HG03565 (cell line): ENCODE data around the gene IFFO2.
A peak's percentile ranks its signal among the peaks of the same experiment; 100 is the strongest.

Experiments
- ATAC-seq: cut with Tn5 transposase; IDR thresholded peaks from one replicate; pipeline ENCODE4 v1.9.1; 2021; ENCODE audit warnings: mild to moderate bottlenecking, moderate library complexity; ENCODE audit not compliant: unreplicated experiment

The IFFO2 gene

DNA sequence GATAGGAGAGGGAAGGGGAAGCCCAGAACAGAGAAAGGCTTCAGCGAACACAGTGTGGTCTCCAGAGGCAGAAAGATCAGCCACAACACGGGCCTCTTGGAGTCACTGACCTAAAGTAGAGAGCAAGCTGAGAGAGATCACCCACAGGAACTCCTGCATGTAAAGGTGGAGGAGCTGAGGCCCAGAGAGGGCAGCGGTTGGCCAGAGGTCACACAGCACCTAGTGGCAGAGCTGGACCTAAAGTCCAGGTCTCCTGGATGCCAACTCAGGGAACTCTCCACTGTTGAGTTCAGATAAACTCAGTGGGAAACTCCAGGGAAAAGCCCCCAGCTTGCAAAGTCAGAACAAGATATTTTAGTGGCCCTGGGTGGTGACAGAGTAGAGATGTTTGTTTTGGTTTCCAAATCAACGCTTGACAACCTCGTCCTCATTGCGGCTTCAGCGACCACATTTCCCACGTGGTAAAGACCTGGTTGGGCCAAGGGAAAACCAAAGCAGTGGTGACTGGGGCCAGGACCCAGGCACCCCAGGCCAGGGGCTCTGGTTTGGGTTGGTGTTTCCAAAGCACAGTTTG, 4.6 kb downstream of the IFFO2 start:
- peak; percentile 29 for ATAC-seq

DNA sequence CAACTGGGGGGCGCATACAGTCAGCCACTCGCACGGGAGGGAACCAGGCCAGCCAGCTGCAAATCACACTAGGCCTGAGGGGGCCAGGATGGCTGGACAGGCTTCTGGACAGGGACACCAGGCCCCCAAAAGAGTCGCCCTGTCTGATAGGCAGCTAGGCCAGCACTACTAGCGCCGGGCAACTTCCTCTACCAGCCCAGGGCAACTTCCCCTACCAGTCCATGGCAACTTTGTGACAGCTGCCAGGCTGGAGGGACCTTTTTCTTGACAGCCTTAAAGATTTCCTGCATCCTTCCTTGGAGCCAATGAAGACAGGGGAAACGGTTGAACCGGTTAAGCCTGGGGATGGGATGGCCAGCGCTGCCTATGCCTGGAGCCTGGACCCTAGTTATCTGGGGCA, 5.1 kb downstream of the IFFO2 start:
- no peak for ATAC-seq

DNA sequence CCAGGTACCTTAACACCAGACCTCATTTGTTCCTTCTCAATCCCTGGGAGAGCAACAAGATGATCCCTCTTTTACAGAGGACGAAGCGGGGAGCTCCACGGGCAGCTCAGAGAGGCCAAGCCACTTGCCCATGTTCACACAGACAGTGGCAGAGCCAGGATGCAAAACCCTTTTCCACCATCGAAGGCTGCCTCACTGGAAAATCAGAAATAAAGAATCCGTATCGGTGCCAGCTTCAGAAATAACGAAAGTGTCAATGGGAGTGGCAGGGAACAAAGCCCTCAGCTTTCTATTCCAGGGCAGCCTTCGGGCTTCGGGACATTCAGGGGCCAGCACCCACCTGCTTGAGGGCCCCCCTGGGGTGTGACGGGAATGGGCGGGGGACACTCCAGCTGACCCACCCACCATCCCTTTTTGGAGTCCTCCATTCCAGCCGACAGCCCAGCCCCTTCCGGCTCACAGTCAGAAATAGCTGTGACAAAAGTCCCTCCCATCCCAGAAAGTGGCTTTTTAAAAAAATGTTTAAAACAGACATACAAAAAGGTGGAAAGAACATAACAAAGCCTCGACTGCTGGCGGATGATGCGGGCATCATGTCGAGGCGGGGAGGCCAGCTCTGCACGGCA, 6.0 kb downstream of the IFFO2 start:
- no peak for ATAC-seq

DNA sequence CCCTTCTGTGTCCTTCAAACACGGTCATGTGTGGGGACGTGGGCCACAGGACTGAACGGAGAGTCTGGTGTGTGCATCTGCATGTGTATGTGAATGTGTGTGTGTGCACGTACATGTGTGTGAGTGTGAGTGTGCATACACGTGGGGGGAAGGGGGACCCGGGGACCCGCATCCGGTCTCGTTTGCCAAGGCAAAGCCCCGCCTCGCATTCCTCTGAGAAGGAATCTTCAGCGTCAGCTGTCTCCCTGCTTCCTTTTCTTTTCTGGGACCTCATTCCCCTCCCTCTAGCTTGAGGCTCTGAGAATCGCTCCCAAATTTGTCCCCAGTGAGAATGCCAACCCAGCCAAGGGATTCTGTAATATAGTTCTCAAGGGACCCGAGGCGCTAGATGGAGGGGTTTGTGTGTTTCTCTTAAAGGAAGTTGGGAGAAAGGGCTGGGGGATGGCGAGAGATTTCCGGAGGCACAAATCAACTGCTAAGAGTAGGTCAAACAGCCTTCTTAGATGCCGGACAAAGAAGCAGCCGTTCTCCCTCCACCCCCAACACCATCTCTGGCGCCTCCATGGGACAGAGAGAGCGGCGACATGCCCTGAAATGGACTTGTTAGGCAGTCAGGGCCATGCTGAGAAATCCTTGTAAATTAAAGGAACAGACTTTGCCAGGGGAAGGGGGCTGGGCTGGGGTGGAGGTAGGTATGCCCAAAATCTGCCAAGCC, 6.6 kb downstream of the IFFO2 start:
- no peak for ATAC-seq

DNA sequence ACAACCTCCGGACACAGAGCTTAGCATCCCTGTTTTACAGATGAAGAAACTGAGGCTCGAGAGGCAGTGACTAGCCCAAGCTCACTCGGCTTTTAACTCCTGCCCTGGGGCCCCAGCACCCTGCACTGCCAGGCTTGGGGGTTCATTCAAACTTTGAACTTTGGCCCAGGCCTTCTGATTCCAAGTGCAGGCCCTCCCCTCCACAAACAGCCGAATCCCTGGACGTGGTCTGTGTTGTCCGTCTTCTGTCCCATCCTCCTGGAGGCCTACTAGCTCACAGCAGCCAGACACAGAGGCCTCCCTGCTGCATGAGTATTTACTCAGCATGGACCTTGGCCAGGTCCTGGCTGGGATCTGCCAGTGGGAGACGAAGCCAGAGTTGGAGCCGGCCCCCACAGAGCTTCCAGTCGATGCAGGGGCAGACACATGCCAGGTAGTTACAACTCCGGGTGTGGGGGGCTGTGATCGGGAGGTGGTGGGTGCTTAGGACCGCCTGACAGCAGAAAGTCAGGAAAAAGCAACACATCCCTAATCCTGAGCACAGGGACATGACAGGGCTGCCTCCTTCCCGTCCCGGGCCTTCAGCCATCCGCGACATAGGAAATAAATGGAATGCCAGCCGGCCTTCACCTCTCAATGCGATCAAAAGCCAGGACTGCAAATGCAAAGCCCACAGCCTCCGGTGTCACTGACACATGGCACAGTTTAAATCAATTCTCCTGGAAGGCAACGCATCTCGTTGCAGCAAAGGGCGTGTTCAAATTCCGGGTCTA, 7.4 kb downstream of the IFFO2 start:
- no peak for ATAC-seq

DNA sequence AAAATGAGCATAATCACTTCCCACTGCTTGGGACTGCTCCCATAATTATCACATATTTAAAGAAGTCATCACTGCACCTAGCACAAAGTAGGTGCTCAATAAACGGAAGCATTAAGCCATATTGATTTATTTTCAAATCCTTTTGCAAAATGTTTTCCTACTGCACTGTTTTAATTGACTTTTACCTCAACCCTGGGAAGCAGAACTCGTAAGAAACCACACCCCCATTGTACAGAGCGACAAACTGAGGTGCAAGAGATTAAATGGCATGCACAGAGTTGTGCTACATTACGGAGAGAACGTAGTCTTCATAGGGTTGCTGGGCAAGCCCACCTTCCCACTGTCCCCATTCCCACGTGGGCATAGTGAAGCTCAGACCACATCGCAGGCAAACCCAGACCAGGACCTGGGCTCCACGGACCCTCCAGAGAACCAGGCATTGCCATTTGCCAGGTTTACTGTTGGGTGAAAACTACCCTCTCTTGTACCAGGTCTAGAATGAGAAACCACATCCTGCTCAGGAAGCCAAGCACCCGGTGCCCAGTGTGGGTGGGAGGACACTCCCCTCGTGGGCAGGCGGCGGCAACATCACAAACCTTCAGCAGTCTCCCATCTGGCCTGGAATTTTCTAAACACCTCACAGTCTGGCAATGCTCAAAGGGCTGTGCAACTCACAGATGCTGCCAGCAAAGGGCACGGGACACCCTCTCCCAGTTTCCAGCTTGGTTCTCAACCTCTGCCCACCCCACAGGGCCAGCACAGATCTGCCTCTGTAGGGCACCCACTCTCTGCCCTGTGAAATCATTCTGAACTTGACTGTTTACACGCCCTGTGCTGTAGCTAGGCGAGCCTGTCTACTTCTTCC, 8.2 kb downstream of the IFFO2 start:
- ATAC-seq = no peak

DNA sequence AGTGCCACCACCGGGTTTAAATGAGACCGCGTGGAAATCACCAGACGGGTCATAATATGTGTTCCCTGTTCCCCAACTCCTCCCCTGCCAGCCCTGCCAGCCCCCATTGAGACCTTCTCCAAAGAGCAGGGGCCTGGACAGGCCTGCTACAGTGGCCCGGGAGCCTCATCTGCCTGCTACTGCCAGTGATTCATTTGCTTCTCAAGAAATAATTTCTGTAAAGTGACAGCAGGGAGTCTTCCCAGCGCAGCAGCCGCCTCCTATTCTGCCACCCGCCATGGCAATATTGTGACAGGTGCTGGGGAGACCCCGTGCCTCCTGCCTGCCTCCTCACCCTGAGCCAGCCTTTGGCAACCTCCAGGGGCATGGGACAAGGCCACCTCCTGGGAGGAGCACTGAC, 8.9 kb downstream of the IFFO2 start:
- no peak for ATAC-seq

DNA sequence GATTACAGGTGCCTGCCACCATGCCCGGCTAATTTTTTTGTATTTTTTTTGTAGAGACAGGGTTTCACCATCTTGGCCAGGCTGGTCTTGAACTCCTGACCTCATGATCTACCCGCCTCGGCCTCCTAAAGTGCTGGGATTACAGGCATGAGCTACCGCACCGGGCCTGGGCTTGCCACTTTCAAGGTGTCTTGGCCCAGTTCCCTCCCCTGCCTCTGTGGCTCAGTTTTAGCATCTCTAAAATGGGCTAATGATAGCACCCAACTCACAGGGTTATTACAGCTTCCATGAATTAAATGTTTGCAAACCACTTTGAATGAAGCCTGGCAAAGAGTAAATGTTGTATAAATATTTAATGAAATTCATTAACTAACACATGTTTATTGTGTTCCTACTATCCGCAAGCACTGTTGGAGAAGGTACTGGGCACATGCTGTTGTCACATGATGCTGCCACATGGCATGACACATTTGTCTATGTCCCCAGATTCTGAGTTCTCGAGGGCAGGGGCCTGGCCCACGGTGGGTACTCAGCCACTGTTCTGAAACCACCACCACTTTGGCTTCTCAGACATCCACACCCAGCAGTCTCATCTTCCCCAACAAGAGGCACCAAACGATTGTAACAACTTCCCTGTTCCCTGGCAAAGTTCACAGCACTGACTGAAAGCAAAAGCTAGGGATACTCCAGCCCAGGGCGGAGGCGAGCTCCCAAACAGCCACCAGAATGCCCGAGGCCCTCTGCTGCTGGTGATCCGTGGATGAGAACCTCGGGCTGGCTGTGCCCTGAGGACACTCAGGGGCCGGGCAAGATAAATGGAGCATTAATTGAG, 9.7 kb downstream of the IFFO2 start:
- ATAC-seq = no peak

DNA sequence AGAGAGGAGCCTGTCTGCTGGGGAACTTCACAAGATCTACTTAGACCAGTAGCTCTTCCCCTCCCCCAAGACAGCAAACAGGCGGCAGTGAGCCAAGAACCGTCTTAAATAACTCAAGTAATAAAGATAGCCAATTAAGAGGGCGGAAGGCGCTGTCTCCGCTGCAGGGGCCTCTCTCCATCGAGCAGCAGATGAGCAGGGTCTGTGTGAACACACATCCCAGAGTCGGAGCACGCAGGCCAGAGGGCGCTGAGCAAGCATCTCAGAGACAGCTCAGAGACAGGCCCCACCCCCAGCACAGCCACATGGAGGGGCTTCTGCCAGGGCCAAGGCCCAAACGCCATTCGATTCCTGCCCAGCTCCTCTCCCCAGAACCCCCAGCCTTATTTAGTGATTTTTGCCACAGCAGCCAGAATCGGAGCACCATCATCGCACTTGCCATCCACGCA, 11.1 kb downstream of the IFFO2 start:
- no peak for ATAC-seq

DNA sequence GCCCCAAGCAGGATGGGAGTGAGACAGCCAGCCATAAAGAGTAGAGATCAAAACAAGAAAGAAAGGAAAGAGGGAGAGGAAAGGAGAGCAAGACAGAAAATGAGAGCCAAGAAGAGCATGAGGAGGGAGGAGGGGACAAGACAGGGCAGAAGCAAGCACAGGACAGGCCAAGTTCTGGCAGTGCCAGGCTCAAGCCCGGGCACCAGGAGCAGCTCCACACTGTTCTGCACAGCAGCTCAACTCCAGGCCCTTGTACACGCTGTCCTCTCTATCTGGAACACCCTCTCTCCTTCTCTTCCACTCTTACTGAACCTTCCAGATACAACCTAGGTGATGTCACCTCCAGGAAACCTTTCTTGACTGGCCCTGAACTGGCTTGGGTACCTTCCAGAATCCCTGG, 11.7 kb downstream of the IFFO2 start:
- no peak for ATAC-seq

DNA sequence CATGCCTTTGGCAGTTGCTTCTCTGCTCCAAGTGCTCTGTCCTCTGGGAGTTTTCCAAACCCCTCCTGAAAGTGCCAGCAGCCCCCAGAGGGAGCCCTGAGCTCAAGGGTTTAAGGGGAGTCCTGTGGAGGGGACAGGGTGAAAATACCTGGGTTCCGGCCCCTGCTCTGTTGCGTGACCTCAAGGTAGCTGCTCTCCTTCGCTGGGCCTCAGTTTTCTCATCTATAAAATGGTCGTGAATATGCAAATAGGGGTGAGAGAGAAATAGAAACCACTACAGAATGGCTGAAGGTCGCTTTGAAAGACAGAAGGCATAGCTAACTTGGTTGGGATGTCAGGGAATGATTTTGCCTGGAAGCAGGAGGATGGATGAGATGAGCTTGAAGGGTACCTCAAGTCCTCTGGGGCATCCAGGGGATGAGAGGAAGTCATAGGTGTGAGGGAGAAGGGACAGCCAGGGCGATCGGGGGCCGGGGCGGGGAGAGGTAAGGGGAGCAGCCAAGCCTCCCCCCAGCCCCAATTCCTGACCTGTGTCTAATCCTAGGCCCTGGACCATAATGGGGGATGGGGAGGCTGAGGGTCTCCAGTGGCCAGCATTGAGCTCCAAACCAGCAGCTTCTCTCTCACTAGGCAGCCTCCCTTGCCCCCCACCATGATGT, 12.4 kb downstream of the IFFO2 start:
- no peak for ATAC-seq

DNA sequence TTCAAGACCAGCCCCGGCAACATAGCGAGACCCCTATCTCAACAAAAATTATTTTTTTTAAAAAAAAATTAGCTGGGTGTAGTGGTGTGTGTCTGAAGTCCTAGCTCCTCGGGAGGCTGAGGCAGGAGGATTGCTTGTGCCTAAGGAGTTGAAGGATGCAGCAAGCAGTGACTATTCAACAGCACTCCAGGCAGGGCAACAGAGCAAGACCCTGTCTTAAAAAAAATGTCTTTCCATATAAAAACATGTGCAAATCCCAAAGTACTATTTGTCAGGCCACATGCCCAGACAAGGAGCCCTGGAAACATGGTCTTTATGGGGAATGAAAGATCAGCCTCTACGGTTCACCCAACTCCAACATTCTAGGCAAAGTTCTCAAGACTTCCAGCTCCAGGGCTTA, 13.3 kb downstream of the IFFO2 start:
- ATAC-seq = no peak

DNA sequence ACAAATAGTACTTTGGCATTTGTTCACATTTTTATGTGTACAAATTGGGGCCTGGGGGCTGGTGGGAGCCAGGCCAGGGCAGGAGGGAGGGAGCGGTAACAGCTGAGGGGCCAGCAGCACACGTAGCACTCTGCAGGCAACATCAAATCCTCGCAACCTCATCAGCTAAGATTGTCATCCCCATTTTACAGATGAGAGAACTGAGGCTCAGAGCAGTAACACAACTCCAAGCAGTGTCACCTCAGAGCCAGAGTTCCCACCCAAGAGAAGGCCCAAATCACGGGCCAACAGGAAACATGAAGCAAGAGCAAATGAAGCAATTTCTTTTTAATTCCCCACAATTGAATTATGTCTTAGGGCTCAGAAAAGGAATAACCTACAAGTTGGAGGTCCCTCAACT, 14.1 kb downstream of the IFFO2 start:
- ATAC-seq = no peak

DNA sequence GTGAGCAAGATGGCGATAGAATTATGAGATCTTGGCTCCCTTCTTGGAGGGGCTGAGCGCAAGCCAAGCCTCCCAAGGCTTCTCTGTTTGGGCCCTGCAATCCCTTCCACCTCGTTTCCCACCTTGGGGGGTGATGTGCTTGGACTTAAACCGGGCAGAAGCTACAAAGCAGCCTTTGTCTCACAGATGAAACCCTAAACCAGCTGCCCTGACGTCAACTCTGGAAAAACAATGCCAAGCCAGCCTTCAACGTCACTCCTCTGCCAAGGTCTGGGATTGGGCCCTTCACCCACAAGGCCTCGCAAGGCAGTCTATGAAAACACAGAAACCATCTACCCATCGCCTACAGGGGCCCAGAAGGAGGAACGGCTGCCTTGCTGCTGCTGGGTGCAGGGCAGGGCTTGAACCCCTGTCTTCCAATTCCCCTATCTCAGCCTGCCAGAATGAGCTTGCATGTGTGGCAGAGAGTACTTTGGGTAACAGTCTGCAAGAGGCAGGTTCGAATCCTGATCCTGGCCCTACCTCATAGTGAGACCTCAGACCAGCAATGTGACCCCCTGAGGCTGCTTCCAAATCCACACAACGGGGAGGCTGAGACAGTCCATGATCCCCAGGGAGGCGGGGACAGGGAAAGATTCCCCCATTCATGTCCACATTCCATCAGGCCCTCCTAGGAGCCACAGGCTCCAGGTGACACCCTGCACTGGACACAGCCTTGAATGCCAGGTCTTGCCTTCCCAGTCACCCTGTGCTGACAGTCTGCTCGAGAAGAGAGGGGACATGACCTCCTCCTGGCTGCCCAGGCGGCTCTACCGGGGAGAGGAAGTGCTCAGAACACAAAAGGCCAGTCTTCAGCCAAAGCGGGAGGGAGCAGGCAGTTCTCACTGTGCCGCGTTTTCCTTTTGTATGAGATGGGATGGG, 15.0 kb downstream of the IFFO2 start:
- ATAC-seq = no peak

DNA sequence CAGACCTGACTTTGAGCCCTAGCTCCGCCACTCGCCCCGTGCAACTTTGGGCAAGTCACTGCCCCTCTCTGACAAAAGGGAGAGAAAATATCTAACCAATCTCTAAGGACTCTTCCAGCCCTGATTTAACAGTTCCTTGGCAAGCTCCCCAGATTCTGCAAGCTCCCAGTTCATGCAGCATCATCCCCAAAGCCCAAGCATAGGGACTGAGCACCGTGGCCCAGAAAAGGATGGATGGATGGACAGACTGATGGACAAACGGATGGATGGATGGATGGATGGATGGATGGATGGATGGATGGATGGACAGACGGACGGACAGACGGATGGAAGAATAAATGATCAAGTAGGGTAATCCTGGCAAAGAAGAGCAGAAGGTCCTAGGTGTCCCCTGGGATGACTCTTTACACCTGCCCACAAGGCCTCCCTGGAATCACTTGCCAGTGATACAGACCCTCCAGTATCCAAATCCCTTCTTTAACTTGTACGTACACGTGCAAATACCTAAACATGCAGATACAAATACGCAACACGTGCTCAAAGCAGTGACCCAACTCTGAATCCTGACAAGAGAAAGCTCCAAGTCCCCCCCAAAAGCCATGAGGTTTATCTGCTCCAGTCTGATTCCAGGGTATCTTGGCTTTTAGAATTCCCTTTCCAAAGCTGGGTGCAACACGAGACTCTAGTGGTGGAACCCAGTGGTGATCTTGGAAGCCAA, 16.0 kb downstream of the IFFO2 start:
- ATAC-seq = no peak

DNA sequence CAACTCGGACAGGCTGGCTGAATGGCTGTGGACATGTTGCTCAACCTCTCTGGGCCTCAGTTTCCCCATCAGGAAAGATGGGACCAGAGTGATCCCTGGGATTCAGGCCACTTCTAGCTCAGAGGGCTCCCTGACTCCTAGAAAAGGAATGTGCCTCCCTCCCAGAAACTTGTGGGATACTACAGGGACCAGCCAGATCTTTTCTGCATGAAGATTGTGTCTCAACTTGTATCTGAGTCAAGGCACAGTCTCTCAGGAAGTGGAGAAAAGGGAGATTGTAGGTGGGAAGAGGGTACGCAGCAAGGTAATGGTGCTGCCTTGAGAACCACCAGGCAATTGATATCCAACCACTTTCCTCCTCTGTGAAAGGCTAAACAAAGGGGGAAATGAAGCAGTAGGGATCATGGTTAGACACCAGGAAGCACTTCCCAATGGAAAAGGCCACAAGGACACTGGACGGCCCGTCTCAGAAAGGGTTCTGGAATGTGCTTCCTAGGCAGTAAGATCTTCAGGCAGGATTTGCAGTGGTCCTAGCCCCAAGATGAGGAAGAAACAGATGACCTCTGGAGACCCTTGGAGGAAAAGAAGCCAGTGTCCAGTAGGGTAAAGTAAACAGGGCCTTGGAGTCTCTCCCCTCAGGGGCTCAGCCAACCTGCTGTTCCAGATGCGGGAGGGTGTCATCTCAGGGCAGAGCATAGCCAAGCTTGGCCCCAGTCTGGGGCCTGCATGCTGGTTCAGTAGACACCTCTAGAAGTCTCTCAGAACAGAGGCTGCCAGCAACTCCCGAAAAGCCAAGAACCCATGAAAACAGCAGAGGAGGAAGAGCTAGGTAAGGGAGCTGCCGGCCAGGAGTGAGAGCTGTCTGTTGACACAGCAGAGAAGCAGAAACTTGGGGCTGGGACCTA, 16.8 kb downstream of the IFFO2 start:
- no peak for ATAC-seq

DNA sequence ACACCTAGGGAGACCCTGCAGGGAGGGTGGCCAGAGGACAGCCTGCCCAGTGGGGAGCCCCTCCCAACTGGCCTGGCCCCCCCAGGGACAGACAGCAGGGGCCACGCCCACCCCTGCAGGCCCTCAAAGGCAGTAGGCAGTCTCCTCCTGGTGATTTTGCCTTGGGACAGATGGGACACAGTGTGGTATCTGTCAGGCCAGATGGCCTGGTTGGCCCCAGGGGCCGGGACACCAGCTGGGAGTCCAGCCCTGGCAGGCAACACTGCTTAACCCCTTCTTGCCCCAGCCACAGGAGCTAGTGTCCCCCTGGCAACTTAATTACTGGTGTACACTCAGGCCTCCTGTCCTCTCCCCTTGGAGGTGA, 17.8 kb downstream of the IFFO2 start:
- no peak for ATAC-seq
